T-cell (primary cell): Measurements from ENCODE around the gene CDHR4. TPM values are rescaled to one million over a fixed set of nuclear protein-coding genes. Genes with fewer than 3 reads are reported as not detected.

Source experiments
- ATAC-seq, 4 experiments: fragments of 200-7000 bp in 3 of 4; fragments of 150-1000 bp in 1 of 4; cut with Tn5 transposase; replicated peaks in 1 of 4; 1 replicate in 3 of 4; 2 replicates in 1 of 4; pipeline ENCODE4 v1.10.0; 2021; ENCODE audit warnings: moderate library complexity in 3 of 4, mild to moderate bottlenecking in 2 of 4, moderate number of reproducible peaks in 1 of 4
- CTCF ChIA-PET, 2 donors: fragments of 300-600 bp; sonication (Branson Sonifier 250); formaldehyde crosslinking; loops; one replicate each; lab custom pipeline; 2022; ENCODE audit warnings: antibody characterized with exemption in 2 of 2; lab: Charles Lee
- POLR2A ChIA-PET, 2 donors: fragments of 300-600 bp; sonication (Branson Sonifier 250); formaldehyde crosslinking; loops; one replicate each; lab custom pipeline; 2022; ENCODE audit warnings: antibody characterized with exemption in 2 of 2; lab: Charles Lee
- DNase-seq, 35 experiments: peaks; one replicate each; pipeline versions ENCODE4 v3.0.0 to v3.0.0-alpha.2; 2013 to 2023
- H3K27ac ChIP-seq: one replicate; pipeline ENCODE4 v1.5.1; 2013; ENCODE audit warnings: low read length
- H3K27me3 ChIP-seq, 2 experiments: replicated peaks in 1 of 2; 1 replicate in 1 of 2; 2 replicates in 1 of 2; pipeline versions ENCODE4 v1.6.1 to v1.7.0; 2013; ENCODE audit warnings: low read length in 1 of 2, mixed read lengths in 1 of 2; ENCODE audit not compliant: control insufficient read depth in 2 of 2, insufficient read depth in 2 of 2; ENCODE audit errors: extremely low read depth in 1 of 2
- H3K36me3 ChIP-seq, 2 donors: 1 replicate in 1 of 2; 2 replicates in 1 of 2; pipeline versions ENCODE4 v1.6.1 to v1.7.0; 2013; ENCODE audit warnings: low read length in 1 of 2; ENCODE audit not compliant: control insufficient read depth in 2 of 2, insufficient read depth in 1 of 2; ENCODE audit errors: extremely low read depth in 1 of 2
- H3K4me1 ChIP-seq, 2 experiments: 1 replicate in 1 of 2; 2 replicates in 1 of 2; pipeline versions ENCODE4 v1.6.1 to v1.7.0; 2013; ENCODE audit warnings: low read length in 2 of 2, mixed read lengths in 1 of 2; ENCODE audit not compliant: insufficient read depth in 2 of 2, control insufficient read depth in 1 of 2; ENCODE audit errors: extremely low read depth in 1 of 2
- H3K4me3 ChIP-seq, 2 donors: 1 replicate in 1 of 2; 2 replicates in 1 of 2; pipeline versions ENCODE4 v1.5.1 to v1.7.0; 2013; ENCODE audit warnings: mild to moderate bottlenecking in 2 of 2, low read length in 1 of 2, moderate library complexity in 1 of 2; ENCODE audit not compliant: control insufficient read depth in 1 of 2; ENCODE audit errors: extremely low read depth in 1 of 2
- H3K9me3 ChIP-seq: 2 replicates; pipeline ENCODE4 v1.7.0; 2013
- H3K27ac Mint-ChIP-seq, 2 donors: one replicate each; pipeline ENCODE4 v1.8.0; 2020 to 2021; ENCODE audit warnings: mild to moderate bottlenecking in 2 of 2, mixed read lengths in 2 of 2
- H3K27me3 Mint-ChIP-seq, 2 donors: one replicate each; pipeline ENCODE4 v1.8.0; 2021 to 2022; ENCODE audit warnings: mixed read lengths in 2 of 2
- H3K36me3 Mint-ChIP-seq: one replicate; pipeline ENCODE4 v1.8.0; 2021; ENCODE audit warnings: mixed read lengths
- H3K4me1 Mint-ChIP-seq, 3 donors: one replicate each; pipeline ENCODE4 v1.8.0; 2020 to 2022; ENCODE audit warnings: mixed read lengths in 3 of 3, mild to moderate bottlenecking in 1 of 3
- H3K4me3 Mint-ChIP-seq, 3 donors: one replicate each; pipeline ENCODE4 v1.8.0; 2020 to 2022; ENCODE audit warnings: mild to moderate bottlenecking in 3 of 3, mixed read lengths in 3 of 3, moderate library complexity in 3 of 3
- H3K9me3 Mint-ChIP-seq, 3 donors: one replicate each; pipeline ENCODE4 v1.8.0; 2020 to 2022; ENCODE audit warnings: mixed read lengths in 3 of 3
- WGBS: methylation state at CpG from one replicate; pipeline ENCODE4 v1.1.5; 2013; ENCODE audit warnings: missing lambda C conversion rate; ENCODE audit not compliant: insufficient coverage; 5-methylcytosine and 5-hydroxymethylcytosine counted together
- total RNA-seq, 35 experiments: library from RNA in 6 of 35; stranded (reverse) in 6 of 35; fragments of 120-200 nt in 1 of 35; gene quantifications; one replicate each; pipeline versions ENCODE4 v1.2.1 to v1.2.4 and lab custom pipeline; 2013 to 2026

The CDHR4 gene
- total RNA-seq, 5 donors from 2014 or later (not counting 1 experiment from before 2014, with no cell fraction given), result 0.35 to 0.68 (median 0.36) TPM; not detected in 1

DNA sequence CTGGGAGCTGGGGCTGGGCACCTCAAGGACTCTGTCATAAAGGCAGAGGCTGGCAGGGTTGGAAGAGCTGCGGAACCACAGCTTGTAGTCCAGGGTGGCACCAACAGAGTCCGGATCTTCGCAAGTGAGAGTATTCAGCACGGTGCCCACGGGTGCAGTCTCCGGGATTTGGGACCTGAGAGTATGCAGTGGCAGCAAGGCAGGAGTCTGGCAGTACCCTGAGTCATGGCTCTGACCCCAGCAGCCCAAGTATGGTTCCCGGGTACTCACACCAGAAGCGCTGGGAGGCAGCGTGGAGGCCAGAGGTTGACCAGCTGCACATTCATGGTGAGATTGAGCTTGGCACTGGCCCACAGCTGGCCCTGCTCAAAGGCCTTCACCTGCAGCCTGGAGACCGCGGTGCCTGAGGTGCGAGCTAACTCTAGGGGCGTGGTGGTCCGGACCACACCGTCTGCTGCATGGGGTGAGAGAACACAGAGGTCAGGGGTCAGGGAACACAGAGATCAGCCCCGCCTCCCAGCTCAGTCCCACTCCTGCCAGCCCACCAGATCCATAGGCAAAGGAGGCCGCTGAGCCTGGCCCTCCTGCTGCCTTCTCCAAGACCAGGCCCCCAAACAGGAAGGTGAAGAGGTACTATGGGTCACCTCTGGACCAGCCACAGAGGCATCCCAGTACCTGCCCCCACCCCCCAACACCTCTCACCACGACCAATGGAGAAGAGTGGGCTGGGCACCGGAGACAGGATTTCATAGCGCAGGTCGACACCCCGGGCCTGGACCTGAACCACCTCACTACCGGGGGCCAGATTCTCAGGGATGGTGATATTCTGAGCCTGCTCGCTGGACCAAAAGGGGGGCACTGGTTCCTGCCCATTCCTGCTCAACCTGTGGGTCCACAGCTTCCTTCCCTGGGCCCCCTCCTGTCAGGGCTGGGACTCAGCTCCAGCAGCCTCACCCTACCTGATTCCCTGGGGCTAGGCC lies 4.5 kb downstream of the CDHR4 start:
- Mint-ChIP-seq H3K27ac (no peak overlapping the region), H3K36me3 (no peaks in the 10 kb centered on the region), H3K9me3 (no peaks in the 10 kb centered on the region), H3K4me3 (no peak overlapping the region), H3K4me1 (peaks cover under 1 to 3% (median 1%) of the 10 kb centered on the region in 3 donors), H3K27me3 (no peaks in the 10 kb centered on the region)
- DNase-seq (no peak), ATAC-seq (no peak)
- Histone ChIP-seq H3K4me3 (no peak overlapping the region), H3K27ac (no peak overlapping the region), H3K27me3 (peaks cover 0 to 10% of the 10 kb centered on the region in 2 experiments), H3K9me3 (no peaks in the 10 kb centered on the region), H3K36me3 (no peaks in the 10 kb centered on the region), H3K4me1 (peaks cover 0 to 2% of the 10 kb centered on the region in 2 experiments)
- ChIA-PET POLR2A (interaction anchor here in 1 of 2 donors (0.6 kb wide), 2 partner anchors 39 to 289 kb away, joined by 3 to 6 read pairs; no protein-coding TSS in a partner anchor), CTCF (interaction anchor here in 1 of 2 donors (0.6 kb wide), 1 partner anchor 41 kb away, joined by 5 read pairs; no protein-coding TSS in a partner anchor)
- WGBS, result 89% methylated on average over 21 of the region's 24 CpGs

DNA sequence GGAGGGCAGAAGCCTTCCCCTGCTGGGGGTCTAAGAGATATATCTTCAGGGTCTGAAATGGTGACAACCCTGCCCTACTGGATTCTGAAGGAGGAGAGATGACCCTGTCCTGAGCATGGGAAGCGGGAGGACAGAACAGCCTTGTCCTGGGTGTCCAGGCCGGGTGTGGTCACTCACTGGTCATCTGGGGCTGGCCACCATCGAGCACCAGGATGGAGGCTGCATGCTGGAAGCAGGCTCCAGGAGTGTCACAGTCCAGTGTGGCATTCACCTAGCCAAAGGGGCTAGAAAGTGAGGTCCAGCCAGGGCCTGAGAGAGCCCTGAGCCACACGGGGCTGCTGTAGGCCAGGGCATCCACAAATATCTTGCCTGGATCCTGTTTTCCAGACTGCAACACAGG lies 5.2 kb downstream of the CDHR4 start:
- POLR2A ChIA-PET, result no interaction called here

DNA sequence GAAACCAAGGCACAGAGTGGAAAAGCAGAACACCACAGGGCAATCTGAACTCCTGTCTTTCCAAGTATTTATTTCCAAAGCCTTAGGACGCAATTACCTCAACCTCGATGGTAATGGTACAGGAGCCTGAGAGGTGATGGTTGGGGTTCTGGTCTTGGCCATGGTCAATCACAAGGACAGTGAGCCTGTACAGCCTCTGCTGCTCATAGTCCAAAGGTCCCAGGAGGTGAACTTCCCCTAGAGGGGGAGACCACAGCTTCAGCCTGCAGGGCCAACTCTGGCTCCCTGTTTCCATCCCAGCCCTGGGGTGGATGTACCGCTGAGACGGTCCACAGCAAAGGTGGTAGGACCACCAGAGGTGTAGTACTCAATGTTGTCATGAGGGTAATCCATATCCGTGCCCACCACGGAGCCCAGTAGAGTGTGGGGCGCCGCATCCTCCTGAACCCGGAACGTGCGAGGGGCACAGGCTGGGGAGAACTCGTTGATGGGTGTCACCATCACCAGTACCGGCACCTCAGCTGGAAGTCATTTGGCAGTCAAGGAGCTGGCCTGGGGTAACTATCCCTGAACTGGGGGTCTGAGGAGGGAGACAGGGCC lies 6.1 kb downstream of the CDHR4 start:
- Histone ChIP-seq H3K9me3 (no peaks in the 10 kb centered on the region), H3K4me1 (peaks cover 3 to 8% of the 10 kb centered on the region in 2 experiments), H3K4me3 (no peak overlapping the region), H3K27me3 (peaks cover 0 to 6% of the 10 kb centered on the region in 2 experiments), H3K36me3 (no peaks in the 10 kb centered on the region), H3K27ac (no peak overlapping the region)
- CTCF ChIA-PET, result no interaction called here
- WGBS, result 97% methylated on average over 6 of the region's 13 CpGs
- Mint-ChIP-seq H3K27me3 (no peaks in the 10 kb centered on the region), H3K9me3 (no peaks in the 10 kb centered on the region), H3K36me3 (no peaks in the 10 kb centered on the region), H3K4me1 (peaks cover 2 to 8% (median 5%) of the 10 kb centered on the region in 3 donors), H3K4me3 (no peak overlapping the region), H3K27ac (no peak overlapping the region)
- no peak for ATAC-seq
- POLR2A ChIA-PET, result no interaction called here
- no peak for DNase-seq

More for the DNA sequence above, 5.2 kb downstream of the CDHR4 start:
- Histone ChIP-seq H3K27me3 (peaks cover 0 to 10% of the 10 kb centered on the region in 2 experiments), H3K9me3 (no peaks in the 10 kb centered on the region), H3K27ac (no peak overlapping the region), H3K4me1 (peaks cover 3 to 8% of the 10 kb centered on the region in 2 experiments), H3K36me3 (no peaks in the 10 kb centered on the region), H3K4me3 (no peak overlapping the region)
- DNase-seq, result no peak
- Mint-ChIP-seq H3K27ac (no peak overlapping the region), H3K4me3 (no peak overlapping the region), H3K9me3 (no peaks in the 10 kb centered on the region), H3K4me1 (peaks cover 2 to 8% (median 5%) of the 10 kb centered on the region in 3 donors), H3K27me3 (no peaks in the 10 kb centered on the region), H3K36me3 (no peaks in the 10 kb centered on the region)
- CTCF ChIA-PET, result no interaction called here
- 83% methylated on average over 3 of the region's 4 CpGs for WGBS
- ATAC-seq, result no peak

DNA sequence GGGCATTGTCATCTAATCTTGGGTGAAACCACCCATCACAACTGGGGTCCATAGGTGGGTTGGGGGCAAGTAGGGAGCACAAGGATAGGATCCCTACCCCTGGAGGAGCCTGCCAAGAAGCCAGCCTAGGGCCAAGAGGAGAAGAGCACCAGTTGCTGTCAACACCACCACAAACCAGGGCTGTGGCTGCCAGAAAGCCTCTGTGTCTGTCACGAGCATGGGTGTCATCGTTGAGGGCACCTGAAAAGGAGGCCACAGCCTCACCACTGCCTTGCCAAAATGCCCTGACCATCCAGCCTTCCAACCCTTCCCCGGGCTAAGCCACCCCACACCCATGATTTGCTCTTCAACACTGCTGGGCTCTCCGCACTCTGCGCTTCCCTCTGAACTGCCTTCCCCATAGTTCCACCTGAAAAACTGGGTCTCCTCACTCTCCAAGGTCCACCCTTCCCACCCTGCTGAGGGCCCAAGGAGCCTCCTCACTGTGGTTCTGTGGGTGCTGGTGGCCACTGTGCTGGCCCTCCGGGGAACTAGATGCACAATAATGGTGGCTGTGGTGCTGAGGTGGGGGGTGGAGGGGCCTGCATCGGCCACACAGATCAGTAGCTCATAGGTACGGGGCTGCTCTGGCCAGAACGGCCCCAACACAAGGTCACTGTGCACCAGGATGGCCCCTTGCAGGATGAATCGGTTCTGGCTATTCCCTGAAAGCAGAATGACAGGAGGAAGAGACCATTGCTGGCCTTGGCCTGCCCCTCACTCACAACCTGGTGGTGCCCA lies 7.1 kb downstream of the CDHR4 start:
- Mint-ChIP-seq H3K27me3 (no peaks in the 10 kb centered on the region), H3K9me3 (no peaks in the 10 kb centered on the region), H3K27ac (no peak overlapping the region), H3K36me3 (no peaks in the 10 kb centered on the region), H3K4me3 (no peak overlapping the region), H3K4me1 (peaks cover 2 to 8% (median 5%) of the 10 kb centered on the region in 3 donors)
- Histone ChIP-seq H3K4me3 (no peak overlapping the region), H3K9me3 (no peaks in the 10 kb centered on the region), H3K4me1 (peaks cover 3 to 9% of the 10 kb centered on the region in 2 experiments), H3K27ac (no peak overlapping the region), H3K27me3 (peaks cover 0 to 12% of the 10 kb centered on the region in 2 experiments), H3K36me3 (no peaks in the 10 kb centered on the region)
- DNase-seq (no peak), ATAC-seq (no peak)
- POLR2A ChIA-PET, result no interaction called here
- CTCF ChIA-PET, result no interaction called here
- WGBS, result 84% methylated on average over 8 of the region's 10 CpGs

DNA sequence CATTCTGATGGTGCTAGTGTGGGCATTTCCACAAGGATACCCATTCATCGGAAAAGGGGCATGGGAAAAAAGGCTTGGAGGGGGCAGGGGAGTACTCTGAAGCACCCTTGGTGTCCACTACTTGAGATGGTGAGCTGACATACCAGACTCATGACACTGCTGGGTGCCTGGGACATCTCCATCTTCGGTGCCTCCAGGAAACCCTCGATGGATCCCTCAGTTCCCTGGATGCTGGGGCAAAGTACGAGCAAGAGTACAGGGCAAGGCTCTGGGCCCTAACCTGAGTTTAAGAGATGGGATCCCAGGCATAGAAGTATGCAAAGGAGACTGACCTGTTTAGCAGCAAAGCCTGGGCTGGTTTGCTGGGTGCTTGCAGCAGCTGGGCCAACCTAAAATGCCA lies 8.1 kb downstream of the CDHR4 start:
- no peak overlapping the region for H3K27ac ChIP-seq
- no peaks in the 10 kb centered on the region for H3K27me3 Mint-ChIP-seq
- ATAC-seq, result no peak

More for the DNA sequence above, 8.1 kb downstream of the CDHR4 start:
- ChIA-PET CTCF (no interaction called here), POLR2A (no interaction called here)
- Mint-ChIP-seq H3K4me1 (peaks cover 8 to 17% (median 10%) of the 10 kb centered on the region in 3 donors), H3K27ac (no peak overlapping the region), H3K4me3 (no peak overlapping the region), H3K36me3 (no peaks in the 10 kb centered on the region), H3K9me3 (no peaks in the 10 kb centered on the region)
- no peak overlapping the region for H3K4me3 ChIP-seq
- DNase-seq, result no peak
- H3K36me3 ChIP-seq, result no peaks in the 10 kb centered on the region
- H3K27me3 ChIP-seq, result peaks cover 0 to 9% of the 10 kb centered on the region in 2 experiments
- no peaks in the 10 kb centered on the region for H3K9me3 ChIP-seq
- peaks cover 6 to 19% of the 10 kb centered on the region in 2 experiments for H3K4me1 ChIP-seq
- 83% methylated on average over 3 of the region's 4 CpGs for WGBS
